GM10266 (cell line): ENCODE data around the gene DTX1.

Experiments used
- DNase-seq: peaks from one replicate; pipeline ENCODE4 v3.0.0; 2012; ENCODE audit errors: extremely low spot score
- CTCF ChIP-seq: IDR thresholded peaks from 2 replicates; pipeline ENCODE4 v1.5.1; 2012; ENCODE audit warnings: mild to moderate bottlenecking, low read depth; ENCODE audit not compliant: control insufficient read depth, insufficient read depth; ENCODE audit errors: missing control alignments

Gene DTX1

DNA sequence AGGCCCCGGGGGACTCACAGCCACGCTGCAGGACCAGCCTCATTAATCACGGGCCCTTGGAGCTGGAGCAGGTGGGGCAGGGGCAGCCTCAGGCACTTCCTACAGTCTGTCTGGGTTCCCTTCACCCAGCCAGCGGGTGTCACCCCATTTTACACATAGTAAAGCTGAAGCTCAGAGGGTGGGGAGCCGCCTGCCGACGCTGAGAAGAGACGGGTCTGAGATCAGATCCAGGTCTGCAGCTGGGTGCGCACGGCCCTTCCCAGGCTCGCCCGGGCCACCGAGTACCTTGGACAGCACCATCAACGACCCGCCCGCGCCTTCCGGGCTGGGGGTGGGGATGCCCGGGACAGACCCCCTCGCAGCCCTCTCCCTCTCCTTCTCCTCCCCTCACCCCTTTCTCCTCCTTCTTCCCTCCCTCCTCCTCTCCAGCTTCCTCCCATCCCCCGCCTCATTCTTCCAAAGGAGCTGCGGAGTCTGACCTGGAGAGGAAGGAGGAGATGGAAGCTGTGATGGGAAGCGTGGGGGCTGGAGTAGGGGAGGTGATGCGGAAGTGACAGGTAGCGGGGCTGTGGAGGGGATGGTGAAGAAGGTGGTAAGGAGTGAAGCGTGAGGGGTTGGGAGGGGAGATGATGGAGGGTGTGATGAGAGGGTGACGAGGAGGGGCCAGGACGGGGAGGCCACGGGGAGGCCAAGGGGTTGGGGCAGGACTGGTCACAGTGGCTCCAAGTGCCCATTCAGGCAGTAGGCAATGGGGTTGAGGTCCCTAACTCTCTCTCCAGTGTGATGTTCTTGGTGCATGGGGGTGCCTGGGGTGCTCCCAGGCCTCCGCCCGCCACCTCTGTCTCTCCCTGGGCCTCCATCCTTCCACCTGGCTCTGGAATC, 8.8 kb downstream of the DTX1 start:
- DNase-seq = no peak
- no peak for TF ChIP-seq CTCF

DNA sequence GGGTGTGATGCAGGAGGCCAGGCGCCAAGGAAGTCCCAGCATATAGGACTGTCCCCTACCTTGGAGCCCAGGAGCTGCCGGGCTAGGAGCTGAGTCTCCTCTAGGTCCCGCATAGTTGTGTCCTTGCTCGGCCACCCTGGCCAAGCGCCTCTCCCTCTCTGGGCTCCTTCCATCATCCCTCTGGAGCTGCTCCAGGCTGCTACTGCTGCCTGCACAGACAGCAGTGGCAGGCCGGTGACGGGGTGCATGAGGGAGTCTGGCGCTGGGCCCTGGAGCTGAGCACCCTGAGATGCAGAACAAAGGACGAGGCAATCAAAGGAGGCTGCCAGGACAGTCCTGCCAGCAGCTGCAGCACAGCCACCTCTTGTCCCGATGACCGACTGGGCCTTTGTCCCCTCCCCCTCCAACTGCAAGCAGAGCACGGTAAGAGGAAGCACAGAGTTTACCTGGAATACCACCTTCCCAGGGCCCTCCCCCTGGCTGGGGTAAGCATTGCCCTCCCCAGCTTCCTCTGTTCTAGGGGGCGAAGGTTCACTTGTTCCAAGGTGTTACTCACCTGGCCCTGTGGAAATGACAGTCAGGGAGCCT, 10.4 kb downstream of the DTX1 start:
- TF ChIP-seq CTCF = no peak
- no peak for DNase-seq

DNA sequence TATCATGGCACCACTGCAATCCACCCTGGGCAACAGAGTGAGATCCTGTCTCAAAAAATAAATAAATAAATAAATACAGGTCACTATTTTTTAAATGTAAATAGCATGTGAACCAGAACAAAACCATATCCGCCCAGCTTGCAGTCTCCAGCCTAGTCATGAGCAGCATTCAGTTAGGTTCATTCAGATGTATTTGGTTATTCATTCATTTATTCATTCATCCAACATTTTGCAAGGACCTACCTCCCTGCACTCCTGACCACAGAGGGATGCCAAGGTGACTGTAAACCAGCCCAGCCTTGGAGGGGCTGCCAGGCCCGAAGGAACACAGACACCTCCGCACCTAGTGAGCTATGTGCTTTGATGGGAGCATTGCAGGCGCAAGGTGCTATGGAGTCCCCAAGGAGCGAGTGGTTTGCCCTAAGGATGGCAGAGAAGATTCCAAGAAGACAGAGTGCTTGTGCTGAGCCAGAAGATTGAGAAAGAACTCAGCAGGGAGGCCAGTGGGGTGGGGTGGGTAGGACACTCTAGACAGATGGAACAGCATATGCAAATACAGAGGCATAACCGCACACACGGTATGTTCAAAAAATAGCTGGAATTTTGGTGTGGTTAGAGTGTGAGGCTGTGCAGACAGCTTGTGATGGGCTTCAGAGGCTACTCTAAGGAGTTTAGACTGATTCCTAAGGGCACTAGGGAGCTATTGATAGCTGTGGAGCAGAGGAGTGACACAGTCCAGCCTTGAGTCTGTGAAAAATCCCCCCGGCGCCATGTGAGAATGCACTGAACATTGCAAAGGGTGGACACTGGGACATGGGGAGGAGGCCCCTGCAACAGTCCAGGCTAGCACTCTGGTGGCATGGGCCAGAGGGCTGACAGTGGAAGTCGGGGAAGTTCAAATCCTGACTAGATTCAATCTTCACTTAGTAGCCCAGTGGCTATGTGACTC, 11.7 kb downstream of the DTX1 start:
- TF ChIP-seq CTCF = no peak
- DNase-seq = no peak

DNA sequence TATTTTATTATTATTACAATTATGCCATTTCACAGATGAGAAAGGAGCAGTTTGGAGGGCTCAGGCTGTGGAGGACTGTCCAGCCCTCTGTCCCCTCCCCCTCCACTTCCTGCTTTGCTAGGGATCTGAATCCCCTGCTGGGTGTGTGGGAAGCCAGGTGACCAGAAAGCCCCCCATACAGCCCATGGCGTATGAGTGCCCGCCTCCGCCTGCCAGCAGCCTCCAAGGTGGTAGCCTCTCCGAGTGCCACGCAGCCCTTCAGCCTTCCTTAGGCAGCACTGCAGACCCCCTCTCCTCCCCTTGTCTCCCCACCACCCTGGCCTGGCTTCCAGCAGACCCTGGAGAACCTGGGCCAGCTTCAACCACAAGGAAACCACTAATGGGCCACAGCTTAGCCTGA, 12.6 kb downstream of the DTX1 start:
- TF ChIP-seq CTCF = no peak
- DNase-seq = no peak

- no peak for DNase-seq
- TF ChIP-seq CTCF = no peak
Measured at GRCh38 chr12:113069751-113070116, 13.2 kb downstream of the DTX1 start.

DNA sequence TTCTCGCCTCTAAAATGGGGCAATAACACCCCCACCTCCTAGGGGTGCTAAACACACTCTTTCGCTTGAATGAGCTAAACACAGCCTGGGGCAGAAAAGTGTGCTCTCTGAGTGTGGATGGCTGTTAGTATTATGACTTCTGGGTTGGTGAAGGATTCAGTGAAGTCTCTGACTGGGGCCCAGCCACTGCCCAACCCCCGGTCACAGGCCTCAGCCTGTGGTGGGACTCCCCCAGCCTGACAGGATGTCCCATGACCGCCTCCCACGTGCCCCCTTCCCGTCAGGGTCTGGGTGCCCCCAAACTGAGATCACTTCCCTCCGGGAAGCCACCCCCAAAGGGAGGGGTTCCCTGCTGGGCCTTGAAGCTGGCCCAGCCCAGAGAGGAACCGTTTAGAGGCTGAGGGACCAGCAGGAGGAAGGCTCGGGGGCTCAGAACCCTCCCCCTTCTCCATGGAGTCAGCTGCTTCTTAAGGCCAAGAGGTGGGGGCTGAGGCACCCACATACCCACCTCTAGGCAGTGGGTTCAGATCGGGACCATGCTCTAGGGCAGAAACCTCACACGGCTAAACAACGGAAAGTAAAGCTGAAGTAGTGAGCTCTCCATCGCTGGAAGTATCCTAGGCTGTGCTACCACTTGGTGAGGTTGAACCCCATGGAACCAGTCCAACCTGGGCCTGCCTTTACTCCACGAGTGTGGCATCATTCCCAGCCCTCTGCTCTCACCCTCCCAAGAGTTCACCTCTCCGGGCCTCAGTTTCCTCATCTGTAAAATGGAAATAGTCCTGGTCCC, 13.8 kb downstream of the DTX1 start:
- no peak for TF ChIP-seq CTCF
- peak; percentile 93 for DNase-seq
